ENCODE results near the gene DNAJB13.

DNAJB13 gene

GRCh38 chr11:73972620-73973449 lies 22.0 kb downstream of the DNAJB13 start:
- ChIA-PET CTCF (interaction anchor here (0.9 to 2.7 kb wide), 6 partner anchors 9 to 48 kb away, joined by 3 to 16 read pairs (median 4); partner anchors contain the start of gene UCP2), POLR2A (interaction anchor here (0.8 to 1.2 kb wide), 3 partner anchors 7 to 10 kb away, joined by 3 to 6 read pairs (median 5); partner anchors contain the start of gene UCP2)
- no peak for TF ChIP-seq CTCF (IDR thresholded peaks at IDR 0.05; ENCODE audit: control extremely low read depth, extremely low read depth, low read depth, missing control alignments)
- no peak for DNase-seq (ENCODE audit: extremely low spot score)

- no peak for DNase-seq (ENCODE audit: extremely low spot score)
- ChIA-PET CTCF (interaction anchor here (1.3 to 2.9 kb wide), 3 partner anchors 11 to 349 kb away, joined by 3 to 14 read pairs (median 3); no protein-coding TSS in a partner anchor), POLR2A (no interaction called here)
- TF ChIP-seq CTCF (IDR thresholded peaks at IDR 0.05; ENCODE audit: control extremely low read depth, extremely low read depth, low read depth, missing control alignments): no peak
Measured at GRCh38 chr11:73974604-73975478, 24.0 kb downstream of the DNAJB13 start.

GRCh38 chr11:73975479-73975757 lies 24.6 kb downstream of the DNAJB13 start:
- ChIA-PET POLR2A (no interaction called here), CTCF (interaction anchor here (1.2 to 2.9 kb wide), 4 partner anchors 9 to 349 kb away, joined by 3 to 14 read pairs (median 4); no protein-coding TSS in a partner anchor)
- TF ChIP-seq CTCF (IDR thresholded peaks at IDR 0.05; ENCODE audit: control extremely low read depth, extremely low read depth, low read depth, missing control alignments): no peak
- DNase-seq (ENCODE audit: extremely low spot score): no peak

GRCh38 chr11:73976451-73977151 lies 25.8 kb downstream of the DNAJB13 start:
- POLR2A ChIA-PET: no interaction called here
- DNase-seq (ENCODE audit: extremely low spot score): no peak
- CTCF ChIA-PET: interaction anchor here (1.2 to 2.9 kb wide), 2 partner anchors 10 to 12 kb away, joined by 4 to 14 read pairs; no protein-coding TSS in a partner anchor
- TF ChIP-seq CTCF (IDR thresholded peaks at IDR 0.05; ENCODE audit: control extremely low read depth, extremely low read depth, low read depth, missing control alignments): no peak

- ChIA-PET CTCF (interaction anchor here (1.1 to 5.1 kb wide), 3 partner anchors 12 to 30 kb away, joined by 3 to 49 read pairs (median 6); no protein-coding TSS in a partner anchor), POLR2A (no interaction called here)
- no peak for DNase-seq (ENCODE audit: extremely low spot score)
- TF ChIP-seq CTCF (IDR thresholded peaks at IDR 0.05; ENCODE audit: control extremely low read depth, extremely low read depth, low read depth, missing control alignments): no peak
Measured at GRCh38 chr11:73977856-73978519, 27.2 kb downstream of the DNAJB13 start.
